HG03521 (cell line): Measurements from ENCODE around the gene ACAP3.

Experiments
- ATAC-seq: cut with Tn5 transposase; IDR thresholded peaks from one replicate; pipeline ENCODE4 v1.9.1; 2021; ENCODE audit warnings: mild to moderate bottlenecking, moderate library complexity; ENCODE audit not compliant: unreplicated experiment

The ACAP3 gene

DNA sequence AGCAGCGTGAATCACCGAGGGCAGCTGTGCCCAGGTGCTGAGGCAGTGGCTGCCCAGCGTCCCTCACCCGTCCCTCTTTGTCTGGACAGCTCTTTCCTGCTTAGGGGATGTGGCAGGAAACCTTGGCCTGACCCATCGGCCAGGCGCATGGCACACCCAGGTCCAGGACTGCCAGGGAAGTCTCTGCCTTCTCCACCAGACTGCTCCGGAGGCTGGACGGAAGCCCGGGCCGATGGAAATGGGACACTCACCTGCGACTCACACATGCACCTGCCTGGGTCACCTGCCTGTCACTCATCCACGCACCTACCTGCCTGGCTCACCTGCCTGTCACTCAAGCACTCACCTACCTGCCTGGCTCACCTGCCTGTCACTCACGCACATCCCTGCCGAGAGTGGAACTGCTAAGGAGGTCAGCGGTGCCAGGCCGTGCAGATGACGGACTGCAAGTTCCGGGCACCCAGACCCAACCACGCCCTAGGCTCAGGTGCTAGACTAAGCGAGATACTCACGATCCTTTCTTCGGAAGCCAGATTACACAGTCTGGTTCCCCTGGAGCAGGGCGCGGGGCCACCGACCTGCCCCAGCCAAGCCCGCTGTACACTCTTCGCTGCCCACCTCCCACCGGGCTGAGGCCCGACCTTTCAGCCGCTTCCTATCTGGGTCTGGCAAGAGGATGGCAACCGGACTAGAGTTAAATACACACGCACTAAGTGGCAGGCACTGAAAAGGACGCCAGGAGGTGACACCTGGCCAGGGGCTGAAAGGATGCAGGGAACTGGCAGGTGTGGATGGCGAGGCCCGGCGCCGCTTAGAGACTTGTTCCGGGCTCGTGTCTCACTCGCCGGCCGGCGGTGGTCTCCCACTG is 35.2 kb downstream of the ACAP3 start:
- ATAC-seq: no peak

DNA sequence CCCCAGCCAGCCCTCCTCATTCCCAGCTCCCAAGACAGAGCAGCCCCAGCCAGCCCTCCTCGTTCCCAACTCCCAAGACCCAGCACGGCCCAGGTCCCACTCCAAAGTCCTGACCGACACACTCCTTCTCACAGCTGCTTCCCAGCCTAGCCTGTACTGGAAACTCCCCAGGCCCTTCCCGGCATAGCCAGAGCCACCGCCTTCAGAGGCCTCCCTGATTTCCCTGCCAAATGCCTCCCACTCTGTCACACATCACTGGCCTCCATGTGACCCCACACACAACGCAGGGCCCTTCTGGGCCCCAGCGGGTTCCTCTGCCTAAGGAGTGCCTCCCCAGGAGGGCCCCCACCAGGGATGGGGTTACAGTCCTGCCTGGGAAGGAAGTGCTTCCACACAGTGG is 36.9 kb downstream of the ACAP3 start:
- no peak for ATAC-seq

DNA sequence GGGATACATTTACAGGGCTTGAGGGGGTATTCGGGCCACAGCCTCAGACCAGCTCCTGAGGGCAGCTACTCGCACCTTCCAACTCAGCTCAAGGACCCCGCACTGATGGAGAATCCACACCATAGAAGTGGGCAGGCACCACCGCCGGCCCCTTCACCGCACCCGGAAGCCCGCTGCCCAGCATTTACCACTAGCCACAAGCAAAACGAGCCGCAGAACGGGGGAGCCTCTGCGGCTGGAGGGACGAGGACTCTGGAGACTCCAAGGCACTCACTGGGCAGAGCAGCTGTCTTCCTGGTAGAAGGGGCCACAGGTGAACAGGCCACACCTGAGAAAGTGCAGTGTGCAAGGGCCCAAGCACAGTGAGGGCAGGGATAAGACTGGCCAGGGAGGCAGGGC is 39.4 kb downstream of the ACAP3 start:
- ATAC-seq: no peak

DNA sequence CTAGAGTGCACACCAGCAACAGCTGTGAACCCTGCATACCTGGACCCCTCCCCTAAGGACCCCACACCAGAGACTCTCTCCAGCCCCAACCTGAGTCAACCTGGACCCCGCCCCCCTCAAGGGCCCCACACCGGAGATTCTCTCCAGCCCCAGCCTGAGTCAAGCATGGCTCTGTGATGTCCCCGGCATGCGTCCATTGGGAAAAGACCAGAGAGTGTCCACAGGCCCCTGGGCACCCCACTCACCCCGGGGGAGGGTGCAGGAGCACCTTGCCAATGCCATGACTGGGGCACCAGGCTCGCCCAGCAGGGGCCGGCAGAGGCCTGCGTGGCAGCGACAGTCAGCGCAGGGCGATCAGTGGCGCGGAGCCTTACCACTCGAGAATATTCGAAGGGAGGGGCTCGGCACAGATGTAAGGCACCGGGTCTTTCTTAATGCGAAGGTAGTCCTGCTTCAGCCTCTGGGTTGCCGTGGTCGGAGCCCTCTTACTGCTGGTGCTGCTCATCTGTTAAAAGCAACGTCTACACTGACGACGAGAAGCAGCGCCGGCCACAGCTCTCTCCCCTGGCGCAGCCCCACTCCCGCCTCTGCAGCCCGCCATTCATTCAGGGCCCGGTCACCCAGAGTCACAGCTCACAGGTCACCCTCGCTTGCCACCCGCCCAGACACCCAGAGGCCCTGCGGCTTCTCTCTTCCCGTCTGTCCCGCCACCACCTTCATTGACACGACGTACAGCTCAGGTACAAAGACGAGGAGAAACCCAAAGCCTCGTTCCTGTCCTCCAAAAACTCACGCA is 40.0 kb downstream of the ACAP3 start:
- ATAC-seq: no peak

DNA sequence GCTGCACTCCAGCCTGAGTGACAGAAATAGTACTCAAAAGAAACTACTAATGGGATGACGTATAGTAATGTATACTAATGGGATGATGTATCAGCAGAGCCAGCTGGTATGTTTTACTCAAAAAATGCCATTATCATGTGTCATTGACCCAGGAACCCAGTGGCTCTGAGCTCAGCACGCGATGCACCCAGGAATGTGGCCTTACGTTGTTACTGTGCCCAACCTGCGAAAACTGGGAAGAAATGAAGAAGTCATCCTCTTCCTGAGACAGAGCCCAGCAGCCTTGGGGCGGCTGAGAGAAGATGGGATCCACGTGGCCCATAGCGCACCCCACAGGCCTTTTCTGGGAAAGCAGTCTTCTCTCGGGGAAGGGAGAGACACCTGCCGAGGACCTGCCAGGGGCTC is 42.9 kb downstream of the ACAP3 start:
- no peak for ATAC-seq

DNA sequence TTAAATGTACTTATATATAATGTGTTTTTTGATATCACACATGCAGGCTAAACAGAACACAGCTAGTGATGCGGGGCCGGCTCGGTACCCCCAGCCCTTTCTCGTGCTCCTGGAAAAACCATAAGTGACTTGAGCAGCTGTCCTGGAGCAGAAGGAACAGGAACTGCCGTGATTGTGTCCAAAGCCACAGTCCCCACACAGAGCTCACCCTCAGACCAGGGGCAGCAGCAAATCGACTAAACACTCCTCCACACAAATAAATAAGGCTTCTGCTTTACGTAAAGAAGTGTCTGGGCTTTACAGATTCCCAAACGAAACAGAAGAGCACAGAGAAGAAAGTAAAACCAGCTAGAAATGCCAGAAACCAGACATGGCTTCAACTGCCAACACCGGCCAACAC is 43.7 kb downstream of the ACAP3 start:
- no peak for ATAC-seq

DNA sequence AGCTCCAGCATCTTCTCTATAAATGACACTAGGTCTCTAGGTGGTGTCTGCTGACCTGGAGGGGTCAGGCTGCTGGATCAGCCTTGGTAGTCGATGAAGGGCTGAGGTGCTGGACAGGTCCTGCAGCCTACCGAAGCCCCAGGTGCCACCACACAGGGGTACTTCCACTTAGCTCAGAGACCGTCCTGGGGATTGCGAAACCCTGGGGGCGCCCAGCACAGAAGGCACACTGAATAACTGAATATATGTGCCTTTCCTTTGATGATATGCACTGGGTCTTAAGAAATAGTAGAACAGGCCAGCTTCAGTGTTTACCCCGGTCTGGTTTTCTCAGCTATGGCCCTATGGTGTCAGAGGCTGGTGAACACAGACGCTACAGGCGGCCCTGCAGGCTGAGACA is 45.0 kb downstream of the ACAP3 start:
- no peak for ATAC-seq

DNA sequence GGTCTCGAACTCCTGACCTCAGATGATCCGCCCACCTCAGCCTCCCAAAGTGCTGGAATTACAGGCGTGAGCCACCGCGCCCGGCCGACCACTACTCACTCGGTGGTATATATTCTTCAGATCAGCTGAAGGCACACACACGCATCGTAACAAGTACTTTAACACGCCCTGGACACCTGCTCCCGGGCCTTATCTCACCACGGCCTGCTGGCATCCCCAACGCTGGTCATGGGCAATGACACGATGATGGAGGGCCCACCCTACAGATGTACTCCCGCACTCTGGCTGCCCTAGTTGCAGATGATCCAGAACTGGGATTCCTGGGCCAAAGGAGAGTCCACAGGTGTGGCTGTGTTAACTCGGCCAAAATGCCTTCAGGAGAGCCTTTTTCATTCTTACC is 45.7 kb downstream of the ACAP3 start:
- no peak for ATAC-seq

DNA sequence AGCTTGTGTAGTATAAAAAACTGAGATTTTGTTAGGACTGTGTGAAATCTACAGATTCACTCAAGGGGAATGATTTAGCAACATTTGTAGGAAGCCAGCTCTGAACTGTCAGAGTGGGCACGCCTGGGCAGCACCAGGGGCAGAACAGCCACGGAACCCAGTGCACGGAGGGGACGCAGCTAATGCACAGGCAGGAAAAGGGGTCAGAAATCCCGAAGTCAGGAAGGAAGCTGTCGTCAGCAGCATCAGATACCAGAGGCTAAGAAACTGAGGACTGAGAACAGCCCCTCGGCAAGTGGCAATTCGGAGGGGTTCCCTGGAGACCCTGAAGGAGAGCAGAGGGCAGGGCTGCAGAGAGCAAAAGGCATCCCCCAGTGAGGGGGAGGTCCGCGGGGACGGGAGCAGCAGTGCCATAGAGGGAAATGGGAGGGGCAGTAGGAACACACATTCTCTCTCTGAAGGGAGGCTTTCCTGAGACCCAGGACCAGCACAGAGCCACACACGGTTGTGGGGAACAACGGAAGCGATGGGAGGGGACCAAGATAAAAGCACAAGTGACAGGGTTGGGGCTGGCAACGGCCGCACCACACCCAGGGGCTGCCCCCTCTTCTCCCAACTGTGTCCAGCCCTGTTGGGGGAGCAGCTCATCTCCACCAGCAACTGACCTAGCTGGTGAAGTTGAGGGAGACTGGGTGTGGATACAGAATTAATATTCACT is 46.7 kb downstream of the ACAP3 start:
- no peak for ATAC-seq

- no peak for ATAC-seq
These were observed 47.7 kb downstream of the ACAP3 start for GRCh38 chr1:1259951-1260600.

- no peak for ATAC-seq
These were observed 48.2 kb downstream of the ACAP3 start for GRCh38 chr1:1259540-1259939.

- no peak for ATAC-seq
These were observed 48.6 kb downstream of the ACAP3 start for GRCh38 chr1:1259119-1259488.

GRCh38 chr1:1256956-1257871 is 50.5 kb downstream of the ACAP3 start:
- ATAC-seq: no peak

GRCh38 chr1:1255611-1256010 is 52.1 kb downstream of the ACAP3 start:
- no peak for ATAC-seq

GRCh38 chr1:1255078-1255477 is 52.7 kb downstream of the ACAP3 start:
- no peak for ATAC-seq

- ATAC-seq: no peak
These were observed 53.1 kb downstream of the ACAP3 start for GRCh38 chr1:1254667-1254998.

DNA sequence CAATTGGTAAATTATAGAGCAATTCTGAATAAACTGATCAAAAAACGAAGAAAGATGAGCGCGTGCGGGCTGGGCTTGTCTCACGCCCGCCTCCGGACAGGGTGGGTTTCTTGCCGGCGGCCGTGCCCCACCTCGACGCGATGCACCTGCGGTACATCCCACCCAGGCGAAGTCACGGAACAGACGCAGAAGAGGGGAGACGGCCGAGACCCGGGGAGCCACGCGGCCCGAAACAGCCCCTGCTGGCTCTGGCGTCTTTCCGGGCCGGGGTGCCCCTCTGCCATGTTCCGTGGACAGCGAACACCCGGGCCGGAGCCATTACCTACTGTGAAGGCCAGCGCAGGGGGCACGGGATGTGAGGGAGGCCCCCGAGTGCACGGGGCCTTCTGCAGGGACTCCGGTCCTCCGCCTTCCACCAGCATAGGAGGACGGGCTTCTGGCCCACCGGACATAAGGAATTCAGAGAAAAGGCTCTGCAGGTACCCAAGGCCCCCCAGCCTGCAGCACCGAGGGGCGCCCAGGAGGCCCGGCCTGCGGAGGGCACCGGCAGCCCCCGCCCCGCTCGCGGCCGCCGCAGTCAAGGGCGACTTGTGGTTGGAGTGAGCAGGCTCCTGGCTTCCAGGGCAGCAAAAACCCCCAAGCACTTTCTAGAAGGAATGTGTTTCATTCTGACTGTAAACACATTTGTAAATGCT is 53.6 kb downstream of the ACAP3 start:
- ATAC-seq: no peak

- ATAC-seq: no peak
These were observed 54.4 kb downstream of the ACAP3 start for GRCh38 chr1:1253314-1253713.

GRCh38 chr1:1250786-1251284 is 56.9 kb downstream of the ACAP3 start:
- peak; percentile 59 for ATAC-seq
